Inferior parietal cortex (tissue), 1 donor: Measurements from ENCODE around the gene HCCS.
"Not testable (repeated sequence)": the region's sequence is repeated elsewhere in the genome, so short reads cannot be mapped to it uniquely, and the experiment has no call there.

Experiments
- DNase-seq: peaks from one replicate; pipeline ENCODE4 v3.0.0-alpha.2; 2016; ENCODE audit errors: extremely low spot score

Gene HCCS

GRCh38 chrX:11123087-11123486 lies 12.0 kb downstream of the HCCS start:
- DNase-seq = not testable (repeated sequence)

GRCh38 chrX:11124112-11124511 lies 13.0 kb downstream of the HCCS start:
- DNase-seq = no peak

GRCh38 chrX:11125060-11125459 lies 13.9 kb downstream of the HCCS start:
- DNase-seq = no peak

- no peak for DNase-seq
Measured at GRCh38 chrX:11129534-11130105, 18.5 kb downstream of the HCCS start.

- no peak for DNase-seq
Measured at GRCh38 chrX:11130136-11130535, 19.0 kb downstream of the HCCS start.

- DNase-seq = no peak
Measured at GRCh38 chrX:11131146-11131545, 20.0 kb downstream of the HCCS start.

GRCh38 chrX:11135564-11136185 lies 24.5 kb downstream of the HCCS start:
- no peak for DNase-seq

GRCh38 chrX:11137543-11138139 lies 26.5 kb downstream of the HCCS start:
- peak; percentile 67 for DNase-seq

GRCh38 chrX:11138498-11139390 lies 27.6 kb downstream of the HCCS start:
- no peak for DNase-seq

GRCh38 chrX:11143931-11144678 lies 33.0 kb downstream of the HCCS start:
- DNase-seq = peak; percentile 87

GRCh38 chrX:11146411-11146810 lies 35.3 kb downstream of the HCCS start:
- no peak for DNase-seq

GRCh38 chrX:11148401-11148800 lies 37.3 kb downstream of the HCCS start:
- no peak for DNase-seq

GRCh38 chrX:11151799-11152559 lies 40.8 kb downstream of the HCCS start:
- DNase-seq = no peak

GRCh38 chrX:11159149-11159548 lies 48.0 kb downstream of the HCCS start:
- DNase-seq = no peak

GRCh38 chrX:11164433-11164832 lies 53.3 kb downstream of the HCCS start:
- no peak for DNase-seq

GRCh38 chrX:11171956-11172355 lies 60.8 kb downstream of the HCCS start:
- DNase-seq = no peak

GRCh38 chrX:11172415-11172814 lies 61.3 kb downstream of the HCCS start:
- DNase-seq = no peak
